Mucosa of rectum (tissue), 2 donors: Measurements from ENCODE around the gene APIP.

Source experiments
- H3K27ac ChIP-seq, 2 donors: one replicate each; pipeline ENCODE4 v1.7.0; 2013; ENCODE audit warnings: inconsistent platforms in 2 of 2, low read depth in 2 of 2, low read length in 2 of 2
- H3K27me3 ChIP-seq, 2 donors: one replicate each; pipeline ENCODE4 v1.7.0; 2013; ENCODE audit warnings: low read length in 2 of 2; ENCODE audit not compliant: control insufficient read depth in 2 of 2, insufficient read depth in 2 of 2
- H3K36me3 ChIP-seq, 2 donors: one replicate each; pipeline ENCODE4 v1.7.0; 2013; ENCODE audit warnings: low read length in 2 of 2; ENCODE audit not compliant: control insufficient read depth in 2 of 2, insufficient read depth in 2 of 2
- H3K4me1 ChIP-seq, 2 donors: one replicate each; pipeline ENCODE4 v1.7.0; 2013; ENCODE audit warnings: low read length in 2 of 2, mild to moderate bottlenecking in 1 of 2; ENCODE audit not compliant: control insufficient read depth in 2 of 2, insufficient read depth in 2 of 2
- H3K4me3 ChIP-seq, 2 donors: one replicate each; pipeline ENCODE4 v1.7.0; 2013; ENCODE audit warnings: low read length in 2 of 2
- H3K9ac ChIP-seq, 2 donors: one replicate each; pipeline ENCODE4 v1.7.0; 2013; ENCODE audit warnings: low read length in 2 of 2, low read depth in 1 of 2, mild to moderate bottlenecking in 1 of 2
- H3K9me3 ChIP-seq, 2 donors: one replicate each; pipeline ENCODE4 v1.7.0; 2013; ENCODE audit warnings: low read length in 2 of 2; ENCODE audit not compliant: control insufficient read depth in 2 of 2
- donor health status: healthy.
- donor health status: Normal muscosa, but diverticular disease.

Gene APIP

GRCh38 chr11:34851916-34852315 lies 64.3 kb downstream of the APIP start:
- H3K27me3 ChIP-seq = no peaks in the 10 kb centered on the region
- H3K27ac ChIP-seq = no peak overlapping the region

DNA sequence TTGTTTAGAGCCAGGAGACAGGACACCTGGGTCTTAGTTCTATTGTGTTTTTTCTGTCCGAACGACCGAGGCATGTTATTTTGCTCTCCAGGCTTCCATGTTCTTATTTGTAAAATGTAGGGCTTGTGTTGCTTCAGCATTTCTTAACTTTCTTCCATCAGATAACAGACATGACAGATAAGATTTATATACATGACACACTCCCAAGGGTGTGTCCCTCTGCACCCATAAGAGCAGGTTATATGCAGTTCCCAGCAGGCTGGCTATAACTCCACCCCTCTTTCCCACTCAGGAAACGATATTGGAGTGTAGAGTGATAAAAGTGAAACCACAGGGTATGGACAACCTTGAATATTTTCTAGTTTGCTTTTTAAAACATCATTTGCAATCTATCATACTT lies 65.8 kb downstream of the APIP start:
- H3K4me3 ChIP-seq = no peak overlapping the region

More at GRCh38 chr11:34851916-34852315, 64.3 kb downstream of the APIP start:
- H3K9ac ChIP-seq = no peak overlapping the region
- no peak overlapping the region for H3K4me3 ChIP-seq
- H3K4me1 ChIP-seq = peaks cover 17 to 33% of the 10 kb centered on the region in 2 donors
- H3K9me3 ChIP-seq = no peaks in the 10 kb centered on the region
- no peaks in the 10 kb centered on the region for H3K36me3 ChIP-seq

GRCh38 chr11:34846467-34846866 lies 69.7 kb downstream of the APIP start:
- no peaks in the 10 kb centered on the region for H3K9me3 ChIP-seq
- H3K4me1 ChIP-seq = peaks cover 10 to 11% of the 10 kb centered on the region in 2 donors
- H3K4me3 ChIP-seq = no peak overlapping the region
- H3K27me3 ChIP-seq = no peaks in the 10 kb centered on the region
- no peak overlapping the region for H3K9ac ChIP-seq
- no peaks in the 10 kb centered on the region for H3K36me3 ChIP-seq
- H3K27ac ChIP-seq = no peak overlapping the region

More for the DNA sequence above, 65.8 kb downstream of the APIP start:
- Histone ChIP-seq H3K4me1 (peaks cover 17 to 21% of the 10 kb centered on the region in 2 donors), H3K27ac (peak overlapping the region; percentile 88 to 89), H3K9ac (peak overlapping the region in 1 of 2 donors; percentile 55), H3K9me3 (no peaks in the 10 kb centered on the region), H3K36me3 (no peaks in the 10 kb centered on the region), H3K27me3 (no peaks in the 10 kb centered on the region)

- no peaks in the 10 kb centered on the region for H3K36me3 ChIP-seq
- no peak overlapping the region for H3K9ac ChIP-seq
- H3K27ac ChIP-seq = no peak overlapping the region
- H3K4me1 ChIP-seq = peaks cover 0 to 3% of the 10 kb centered on the region in 2 donors
- no peak overlapping the region for H3K4me3 ChIP-seq
- H3K9me3 ChIP-seq = no peaks in the 10 kb centered on the region
- H3K27me3 ChIP-seq = no peaks in the 10 kb centered on the region
Observed at GRCh38 chr11:34844463-34845112, 71.6 kb downstream of the APIP start.

DNA sequence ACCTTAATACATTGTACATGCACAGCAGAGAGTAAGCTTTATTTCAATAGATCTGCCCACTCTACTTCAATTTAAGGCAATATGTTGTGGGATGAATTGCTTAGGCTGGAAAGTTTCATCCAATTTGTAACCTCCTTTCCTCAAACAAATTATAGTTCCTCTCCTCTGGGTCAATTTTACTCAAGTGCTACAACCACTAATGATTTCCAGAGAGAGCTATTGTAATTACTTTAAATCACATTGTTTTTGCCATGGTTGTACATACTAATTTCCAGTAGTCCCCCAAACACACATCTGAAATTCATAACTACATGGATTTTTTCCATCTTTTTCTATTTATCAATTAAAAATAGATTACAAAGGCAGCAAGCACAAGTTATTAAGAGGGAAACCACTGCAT lies 72.9 kb downstream of the APIP start:
- Histone ChIP-seq H3K4me3 (no peak overlapping the region), H3K9me3 (no peaks in the 10 kb centered on the region), H3K36me3 (no peaks in the 10 kb centered on the region), H3K27me3 (no peaks in the 10 kb centered on the region), H3K9ac (no peak overlapping the region), H3K27ac (no peak overlapping the region), H3K4me1 (peaks cover 0 to 3% of the 10 kb centered on the region in 2 donors)

GRCh38 chr11:34840736-34841386 lies 75.3 kb downstream of the APIP start:
- Histone ChIP-seq H3K9ac (no peak overlapping the region), H3K4me3 (no peak overlapping the region), H3K27me3 (no peaks in the 10 kb centered on the region), H3K9me3 (no peaks in the 10 kb centered on the region), H3K27ac (no peak overlapping the region), H3K36me3 (no peaks in the 10 kb centered on the region), H3K4me1 (peaks cover 0 to 3% of the 10 kb centered on the region in 2 donors)

- no peaks in the 10 kb centered on the region for H3K9me3 ChIP-seq
- no peaks in the 10 kb centered on the region for H3K36me3 ChIP-seq
- no peak overlapping the region for H3K27ac ChIP-seq
- peaks cover 0 to 3% of the 10 kb centered on the region in 2 donors for H3K4me1 ChIP-seq
- H3K4me3 ChIP-seq = no peak overlapping the region
- no peaks in the 10 kb centered on the region for H3K27me3 ChIP-seq
- no peak overlapping the region for H3K9ac ChIP-seq
Observed at GRCh38 chr11:34839969-34840368, 76.2 kb downstream of the APIP start.

DNA sequence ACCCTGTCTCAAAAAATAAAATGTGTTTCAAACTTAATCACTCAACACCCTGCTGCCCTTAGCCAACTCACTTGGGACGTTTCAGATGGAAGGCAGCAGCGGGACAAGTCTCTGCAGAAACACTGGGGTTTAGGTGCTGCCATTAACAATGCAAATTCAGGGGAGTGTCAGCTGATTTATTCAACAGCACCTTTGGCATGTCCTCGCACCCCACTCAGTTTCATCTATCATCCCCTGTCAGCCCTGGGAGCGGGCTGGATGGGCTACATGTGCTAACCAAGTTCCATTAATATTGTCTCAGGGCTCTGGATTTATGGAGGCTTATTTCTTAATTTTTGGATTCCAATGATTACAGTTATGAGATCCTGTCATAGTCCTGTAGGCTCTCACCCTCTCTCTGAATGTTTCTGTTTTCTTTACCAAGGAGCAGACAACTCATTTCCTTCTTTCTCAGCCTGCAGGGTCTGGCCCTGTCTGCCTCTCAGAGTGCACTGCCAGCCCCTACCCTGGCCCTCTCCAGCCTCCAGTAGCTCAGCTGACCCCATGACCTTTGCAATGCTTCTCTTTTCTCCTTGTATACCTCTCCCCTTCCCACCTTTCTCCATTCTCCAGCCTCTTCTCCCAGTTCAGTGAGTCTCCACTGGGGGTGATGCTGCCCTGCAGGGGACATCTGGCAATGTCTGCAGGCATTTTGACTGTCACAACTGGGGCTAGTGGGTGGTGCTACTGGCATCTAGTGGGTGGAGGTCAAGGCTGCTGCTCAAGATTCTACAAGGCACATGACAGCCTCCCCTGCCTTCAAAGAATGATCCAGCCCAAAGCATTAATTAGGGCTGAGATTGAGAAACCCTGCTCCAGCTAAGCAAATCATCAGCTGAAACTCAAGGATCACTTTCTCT lies 79.0 kb downstream of the APIP start:
- Histone ChIP-seq H3K4me3 (no peak overlapping the region), H3K9ac (no peak overlapping the region), H3K4me1 (peaks cover 0 to 3% of the 10 kb centered on the region in 2 donors), H3K27me3 (no peaks in the 10 kb centered on the region), H3K9me3 (no peaks in the 10 kb centered on the region), H3K36me3 (no peaks in the 10 kb centered on the region), H3K27ac (no peak overlapping the region)

- H3K27ac ChIP-seq = no peak overlapping the region
- no peak overlapping the region for H3K4me3 ChIP-seq
- H3K36me3 ChIP-seq = no peaks in the 10 kb centered on the region
- H3K9ac ChIP-seq = no peak overlapping the region
- H3K27me3 ChIP-seq = no peaks in the 10 kb centered on the region
- no peaks in the 10 kb centered on the region for H3K4me1 ChIP-seq
- H3K9me3 ChIP-seq = no peaks in the 10 kb centered on the region
Observed at GRCh38 chr11:34833602-34834001, 82.6 kb downstream of the APIP start.
